ENCODE measurements around the gene ZNF280C.
"Not testable (repeated sequence)": the region's sequence is repeated elsewhere in the genome, so short reads cannot be mapped to it uniquely, and the experiment has no call there.

Gene ZNF280C

GRCh38 chrX:130261296-130261893 lies 7.3 kb downstream of the ZNF280C start:
- no peak overlapping the region for H3K9ac ChIP-seq (ENCODE audit: low read length)
- H3K27me3 ChIP-seq (ENCODE audit: control insufficient read depth, insufficient read depth, low read length) = no peaks in the 10 kb centered on the region
- no peak overlapping the region for H3K27ac ChIP-seq (ENCODE audit: low read depth, low read length)
- no peak overlapping the region for H3K4me3 ChIP-seq (ENCODE audit: low read depth, low read length)
- no peaks in the 10 kb centered on the region for H3K9me3 ChIP-seq (ENCODE audit: control insufficient read depth, insufficient read depth, low read depth, low read length)
- peaks cover 36% of the 10 kb centered on the region for H3K36me3 ChIP-seq (ENCODE audit: control insufficient read depth, insufficient read depth, low read length)
- 0 out of 2 replicates have a peak, but pooled peaks cover 5% of the 10 kb centered on the region for H3K4me1 ChIP-seq (ENCODE audit: control insufficient read depth, insufficient read depth, low read length)

- Histone ChIP-seq H3K27me3 (ENCODE audit: control insufficient read depth, insufficient read depth, low read length) (no peaks in the 10 kb centered on the region), H3K9ac (ENCODE audit: low read length) (no peak overlapping the region), H3K4me3 (ENCODE audit: low read depth, low read length) (no peak overlapping the region), H3K4me1 (ENCODE audit: control insufficient read depth, insufficient read depth, low read length) (0 out of 2 replicates have a peak, but pooled peaks cover under 1% of the 10 kb centered on the region), H3K27ac (ENCODE audit: low read depth, low read length) (no peak overlapping the region), H3K36me3 (ENCODE audit: control insufficient read depth, insufficient read depth, low read length) (peaks cover 46% of the 10 kb centered on the region), H3K9me3 (ENCODE audit: control insufficient read depth, insufficient read depth, low read depth, low read length) (0 out of 2 replicates have a peak, but pooled peaks cover 4% of the 10 kb centered on the region)
Observed at GRCh38 chrX:130260316-130260715, 8.4 kb downstream of the ZNF280C start.

- Histone ChIP-seq H3K4me3 (ENCODE audit: low read depth, low read length) (no peak overlapping the region), H3K36me3 (ENCODE audit: control insufficient read depth, insufficient read depth, low read length) (peaks cover 60% of the 10 kb centered on the region), H3K27ac (ENCODE audit: low read depth, low read length) (no peak overlapping the region), H3K27me3 (ENCODE audit: control insufficient read depth, insufficient read depth, low read length) (no peaks in the 10 kb centered on the region), H3K9ac (ENCODE audit: low read length) (no peak overlapping the region), H3K4me1 (ENCODE audit: control insufficient read depth, insufficient read depth, low read length) (no peaks in the 10 kb centered on the region; the same call in 1 of the 2 replicates), H3K9me3 (ENCODE audit: control insufficient read depth, insufficient read depth, low read depth, low read length) (0 out of 2 replicates have a peak, but pooled peaks cover 4% of the 10 kb centered on the region)
Observed at GRCh38 chrX:130253916-130254315, 14.8 kb downstream of the ZNF280C start.

- H3K9me3 ChIP-seq (ENCODE audit: control insufficient read depth, insufficient read depth, low read depth, low read length) = 0 out of 2 replicates have a peak, but pooled peaks cover 4% of the 10 kb centered on the region
- H3K27me3 ChIP-seq (ENCODE audit: control insufficient read depth, insufficient read depth, low read length) = no peaks in the 10 kb centered on the region
- no peak overlapping the region for H3K4me3 ChIP-seq (ENCODE audit: low read depth, low read length)
- H3K36me3 ChIP-seq (ENCODE audit: control insufficient read depth, insufficient read depth, low read length) = peaks cover 58% of the 10 kb centered on the region
- H3K4me1 ChIP-seq (ENCODE audit: control insufficient read depth, insufficient read depth, low read length) = no peaks in the 10 kb centered on the region; the same call in 1 of the 2 replicates
- no peak overlapping the region for H3K9ac ChIP-seq (ENCODE audit: low read length)
- H3K27ac ChIP-seq (ENCODE audit: low read depth, low read length) = no peak overlapping the region
Observed at GRCh38 chrX:130251671-130252070, 17.0 kb downstream of the ZNF280C start.

- Histone ChIP-seq H3K4me1 (ENCODE audit: control insufficient read depth, insufficient read depth, low read length) (no peaks in the 10 kb centered on the region; the same call in 1 of the 2 replicates), H3K9me3 (ENCODE audit: control insufficient read depth, insufficient read depth, low read depth, low read length) (no peaks in the 10 kb centered on the region), H3K4me3 (ENCODE audit: low read depth, low read length) (no peak overlapping the region), H3K27me3 (ENCODE audit: control insufficient read depth, insufficient read depth, low read length) (no peaks in the 10 kb centered on the region), H3K9ac (ENCODE audit: low read length) (no peak overlapping the region), H3K27ac (ENCODE audit: low read depth, low read length) (no peak overlapping the region), H3K36me3 (ENCODE audit: control insufficient read depth, insufficient read depth, low read length) (peaks cover 69% of the 10 kb centered on the region)
Observed at GRCh38 chrX:130247996-130248395, 20.7 kb downstream of the ZNF280C start.

DNA sequence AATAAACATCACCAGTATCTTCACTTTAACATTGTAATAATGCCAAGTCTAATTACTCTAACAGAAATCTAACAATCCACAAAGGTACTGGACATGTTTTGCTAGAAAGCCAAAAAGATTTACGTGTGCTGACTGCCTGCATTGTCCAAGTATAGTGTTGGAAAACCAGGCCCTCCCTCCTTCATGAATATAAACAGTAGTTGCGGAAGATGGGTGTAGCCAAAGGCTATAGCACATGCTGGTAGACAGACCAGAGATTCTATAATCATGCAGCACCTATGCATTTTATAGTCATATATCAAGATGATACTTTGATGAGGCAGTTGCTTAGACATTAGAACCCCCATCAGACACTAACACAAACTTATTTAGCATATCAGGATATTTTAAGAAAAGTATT lies 22.6 kb downstream of the ZNF280C start:
- no peaks in the 10 kb centered on the region for H3K27me3 ChIP-seq (ENCODE audit: control insufficient read depth, insufficient read depth, low read length)
- H3K9me3 ChIP-seq (ENCODE audit: control insufficient read depth, insufficient read depth, low read depth, low read length) = no peaks in the 10 kb centered on the region
- no peak overlapping the region for H3K4me3 ChIP-seq (ENCODE audit: low read depth, low read length)
- no peak overlapping the region for H3K9ac ChIP-seq (ENCODE audit: low read length)
- no peak overlapping the region; the same call in 1 of the 2 replicates for H3K27ac ChIP-seq (ENCODE audit: low read depth, low read length)
- peaks cover 80% of the 10 kb centered on the region for H3K36me3 ChIP-seq (ENCODE audit: control insufficient read depth, insufficient read depth, low read length)
- H3K4me1 ChIP-seq (ENCODE audit: control insufficient read depth, insufficient read depth, low read length) = no peaks in the 10 kb centered on the region; the same call in 1 of the 2 replicates

DNA sequence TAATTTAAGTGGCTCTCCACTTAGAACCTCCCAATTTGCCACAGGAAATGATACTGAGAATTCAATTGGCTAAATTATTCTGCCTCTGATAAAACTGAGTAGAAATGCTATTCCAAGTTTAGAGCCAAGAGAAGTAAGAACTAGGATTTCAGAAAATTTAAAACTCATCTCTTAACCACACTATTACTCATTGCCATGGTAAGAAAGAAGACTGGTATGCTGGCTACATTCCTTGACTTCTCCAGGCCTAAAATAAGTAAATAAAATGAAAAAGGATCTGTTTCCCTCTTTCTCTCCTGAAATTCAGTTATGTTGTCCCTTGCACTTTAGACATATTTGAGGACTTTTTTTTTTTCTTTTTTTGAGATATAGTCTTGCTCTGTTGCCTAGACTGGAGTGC lies 23.3 kb downstream of the ZNF280C start:
- no peaks in the 10 kb centered on the region for H3K27me3 ChIP-seq (ENCODE audit: control insufficient read depth, insufficient read depth, low read length)
- H3K9me3 ChIP-seq (ENCODE audit: control insufficient read depth, insufficient read depth, low read depth, low read length) = no peaks in the 10 kb centered on the region
- no peak overlapping the region for H3K4me3 ChIP-seq (ENCODE audit: low read depth, low read length)
- H3K4me1 ChIP-seq (ENCODE audit: control insufficient read depth, insufficient read depth, low read length) = no peaks in the 10 kb centered on the region; the same call in 1 of the 2 replicates
- peaks cover 87% of the 10 kb centered on the region for H3K36me3 ChIP-seq (ENCODE audit: control insufficient read depth, insufficient read depth, low read length)
- H3K9ac ChIP-seq (ENCODE audit: low read length) = no peak overlapping the region
- H3K27ac ChIP-seq (ENCODE audit: low read depth, low read length) = no peak overlapping the region; the same call in 1 of the 2 replicates

GRCh38 chrX:130231184-130231583 lies 37.5 kb downstream of the ZNF280C start:
- not testable (repeated sequence) for H3K4me1 ChIP-seq (ENCODE audit: control insufficient read depth, insufficient read depth, low read length); H3K9ac ChIP-seq (ENCODE audit: low read length); H3K27me3 ChIP-seq (ENCODE audit: control insufficient read depth, insufficient read depth, low read length); H3K27ac ChIP-seq (ENCODE audit: low read depth, low read length); H3K9me3 ChIP-seq (ENCODE audit: control insufficient read depth, insufficient read depth, low read depth, low read length); H3K4me3 ChIP-seq (ENCODE audit: low read depth, low read length)
- peaks cover 96% of the 10 kb centered on the region for H3K36me3 ChIP-seq (ENCODE audit: control insufficient read depth, insufficient read depth, low read length)

- H3K9me3 ChIP-seq (ENCODE audit: control insufficient read depth, insufficient read depth, low read depth, low read length) = no peaks in the 10 kb centered on the region
- H3K9ac ChIP-seq (ENCODE audit: low read length) = no peak overlapping the region
- H3K36me3 ChIP-seq (ENCODE audit: control insufficient read depth, insufficient read depth, low read length) = peaks cover 96% of the 10 kb centered on the region
- H3K4me1 ChIP-seq (ENCODE audit: control insufficient read depth, insufficient read depth, low read length) = no peaks in the 10 kb centered on the region
- H3K27ac ChIP-seq (ENCODE audit: low read depth, low read length) = no peak overlapping the region
- H3K4me3 ChIP-seq (ENCODE audit: low read depth, low read length) = no peak overlapping the region
- H3K27me3 ChIP-seq (ENCODE audit: control insufficient read depth, insufficient read depth, low read length) = no peaks in the 10 kb centered on the region
Observed at GRCh38 chrX:130228871-130229270, 39.8 kb downstream of the ZNF280C start.

- H3K4me1 ChIP-seq (ENCODE audit: control insufficient read depth, insufficient read depth, low read length) = no peaks in the 10 kb centered on the region
- H3K9ac ChIP-seq (ENCODE audit: low read length) = no peak overlapping the region
- H3K36me3 ChIP-seq (ENCODE audit: control insufficient read depth, insufficient read depth, low read length) = peaks cover 90% of the 10 kb centered on the region
- H3K4me3 ChIP-seq (ENCODE audit: low read depth, low read length) = no peak overlapping the region
- H3K27ac ChIP-seq (ENCODE audit: low read depth, low read length) = no peak overlapping the region
- H3K9me3 ChIP-seq (ENCODE audit: control insufficient read depth, insufficient read depth, low read depth, low read length) = no peaks in the 10 kb centered on the region
- no peaks in the 10 kb centered on the region; the same call in 1 of the 2 replicates for H3K27me3 ChIP-seq (ENCODE audit: control insufficient read depth, insufficient read depth, low read length)
Observed at GRCh38 chrX:130224810-130225209, 43.9 kb downstream of the ZNF280C start.

GRCh38 chrX:130216320-130216719 lies 52.4 kb downstream of the ZNF280C start:
- no peaks in the 10 kb centered on the region for H3K9me3 ChIP-seq (ENCODE audit: control insufficient read depth, insufficient read depth, low read depth, low read length)
- H3K4me1 ChIP-seq (ENCODE audit: control insufficient read depth, insufficient read depth, low read length) = no peaks in the 10 kb centered on the region
- no peaks in the 10 kb centered on the region for H3K27me3 ChIP-seq (ENCODE audit: control insufficient read depth, insufficient read depth, low read length)
- no peak overlapping the region for H3K27ac ChIP-seq (ENCODE audit: low read depth, low read length)
- no peak overlapping the region for H3K4me3 ChIP-seq (ENCODE audit: low read depth, low read length)
- peaks cover 94% of the 10 kb centered on the region for H3K36me3 ChIP-seq (ENCODE audit: control insufficient read depth, insufficient read depth, low read length)
- no peak overlapping the region for H3K9ac ChIP-seq (ENCODE audit: low read length)

All from HUES6 (cell line).